AG04449 (cell line): ENCODE results near the gene TMIGD1.
A peak's percentile ranks its signal among the peaks of the same experiment; 100 is the strongest.

Experiments used
- CTCF ChIA-PET: fragments of 350-600 bp; formaldehyde crosslinking; extraction: SDS; loops from one replicate; lab custom pipeline; 2021; ENCODE audit warnings: antibody characterized with exemption; lab: Yijun Ruan, JAX
- POLR2A ChIA-PET: fragments of 400-600, 350-600 bp; formaldehyde crosslinking; extraction: SDS; loops from one replicate; lab custom pipeline; 2020; ENCODE audit warnings: antibody characterized with exemption, inconsistent platforms; lab: Yijun Ruan, JAX
- DNase-seq: peaks from one replicate; pipeline ENCODE4 v3.0.0-alpha.2; 2010; ENCODE audit warnings: low read depth, low spot score
- H3K4me3 ChIP-seq: 2 replicates; pipeline ENCODE4 v1.5.1; 2011; ENCODE audit warnings: low read depth, mild to moderate bottlenecking, control low read depth, low read length
- CTCF ChIP-seq: IDR thresholded peaks from one replicate; pipeline ENCODE4 v1.5.1; 2011; ENCODE audit warnings: mild to moderate bottlenecking, moderate library complexity, low read length, control low read depth, inconsistent platforms; ENCODE audit not compliant: insufficient read depth; ENCODE audit errors: missing control alignments

The TMIGD1 gene

DNA sequence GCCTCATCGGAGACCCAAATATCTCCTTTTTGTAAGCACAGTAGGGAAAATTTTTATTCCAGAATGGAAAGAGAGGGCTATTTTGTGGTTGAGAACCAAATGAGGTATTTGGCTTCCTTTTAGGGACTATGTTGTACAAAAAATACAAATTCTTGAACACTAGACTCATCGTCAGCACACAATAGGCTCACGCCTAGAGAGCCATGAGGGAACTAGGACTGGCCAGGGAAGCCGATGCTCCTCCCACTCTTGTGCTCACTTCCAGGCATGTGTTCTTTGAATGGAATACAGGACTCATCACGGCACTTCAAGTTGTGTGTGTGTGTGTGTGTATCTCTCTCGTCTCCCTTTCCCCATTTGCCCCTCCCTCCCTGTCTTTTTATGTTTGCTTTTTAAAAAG lies 24.3 kb downstream of the TMIGD1 start:
- TF ChIP-seq CTCF: no peak
- CTCF ChIA-PET: interaction anchor here (1.0 kb wide), 1 partner anchor 184 kb away, joined by 4 read pairs; no protein-coding TSS in a partner anchor
- DNase-seq: no peak
- H3K4me3 ChIP-seq: no peak overlapping the region
- POLR2A ChIA-PET: no interaction called here

GRCh38 chr17:30308406-30308805 lies 25.5 kb downstream of the TMIGD1 start:
- TF ChIP-seq CTCF: no peak
- H3K4me3 ChIP-seq: no peak overlapping the region
- ChIA-PET CTCF (interaction anchor here (1.1 to 2.5 kb wide), 3 partner anchors 10 to 28 kb away, joined by 4 to 13 read pairs (median 6); no protein-coding TSS in a partner anchor), POLR2A (no interaction called here)
- DNase-seq: no peak

- TF ChIP-seq CTCF: no peak
- H3K4me3 ChIP-seq: no peak overlapping the region
- POLR2A ChIA-PET: no interaction called here
- CTCF ChIA-PET: interaction anchor here (1.2 kb wide), 1 partner anchor 10 kb away, joined by 4 read pairs; no protein-coding TSS in a partner anchor
- no peak for DNase-seq
Observed at GRCh38 chr17:30304778-30305177, 29.1 kb downstream of the TMIGD1 start.

DNA sequence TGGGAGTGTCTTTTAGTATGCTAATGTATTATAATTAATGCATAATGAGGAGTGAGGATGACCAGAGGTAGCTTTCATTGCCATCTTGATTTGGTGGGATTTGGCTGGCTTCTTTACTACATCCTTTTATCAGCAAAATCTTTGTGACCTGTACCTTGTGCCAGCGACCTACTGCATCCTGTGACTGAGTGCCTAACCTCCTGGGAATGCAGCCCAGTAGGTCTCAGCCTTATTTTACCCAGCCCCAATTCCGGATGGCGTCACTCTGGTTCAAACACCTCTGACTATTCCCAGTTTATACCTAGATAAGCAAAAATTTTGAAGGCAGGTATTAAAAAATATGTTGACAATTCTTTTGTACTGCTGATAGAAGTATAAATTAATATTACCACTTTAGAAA lies 31.6 kb downstream of the TMIGD1 start:
- DNase-seq: no peak
- TF ChIP-seq CTCF: no peak
- no peak overlapping the region for H3K4me3 ChIP-seq
- POLR2A ChIA-PET: no interaction called here
- CTCF ChIA-PET: no interaction called here

- ChIA-PET POLR2A (no interaction called here), CTCF (interaction anchor here (1.5 kb wide), 1 partner anchor 9 kb away, joined by 7 read pairs; the partner anchor contains the start of gene BLMH)
- TF ChIP-seq CTCF: no peak
- DNase-seq: no peak
- H3K4me3 ChIP-seq: no peak overlapping the region
Observed at GRCh38 chr17:30300818-30301217, 33.0 kb downstream of the TMIGD1 start.

GRCh38 chr17:30299000-30299399 lies 34.9 kb downstream of the TMIGD1 start:
- ChIA-PET POLR2A (no interaction called here), CTCF (interaction anchor here (1.6 kb wide), 1 partner anchor 9 kb away, joined by 6 read pairs; no protein-coding TSS in a partner anchor)
- no peak overlapping the region for H3K4me3 ChIP-seq
- peak; percentile 24 for TF ChIP-seq CTCF
- no peak for DNase-seq
